Superior temporal gyrus (tissue), 1 donor: Measurements from ENCODE around the gene DYNLT4.
"Not testable (repeated sequence)": the region's sequence is repeated elsewhere in the genome, so short reads cannot be mapped to it uniquely, and the experiment has no call there.

ENCODE experiments used
- DNase-seq: peaks from one replicate; pipeline ENCODE4 v3.0.0-alpha.2; 2016; ENCODE audit errors: extremely low spot score

Gene DYNLT4

GRCh38 chr1:44808938-44809917, 2.1 kb upstream of the DYNLT4 start:
- DNase-seq = no peak

- DNase-seq = peak; percentile 74
Measured at GRCh38 chr1:44808063-44808937, 1.1 kb upstream of the DYNLT4 start, which contains the start of gene BTBD19. BTBD19 (plus strand) TSS chr1:44808523; CDS start chr1:44808821, 298 bp downstream.

- peak; percentile 45 for DNase-seq
Measured at GRCh38 chr1:44807364-44808062, 362 bp upstream of the DYNLT4 start.

GRCh38 chr1:44806025-44806703, 987 bp downstream of the DYNLT4 start:
- DNase-seq = no peak

- DNase-seq = no peak
Measured at GRCh38 chr1:44805311-44806024, 1.7 kb downstream of the DYNLT4 start.

- no peak for DNase-seq
Measured at GRCh38 chr1:44803312-44804095, 3.6 kb downstream of the DYNLT4 start.

GRCh38 chr1:44803062-44803311, 4.2 kb downstream of the DYNLT4 start:
- no peak for DNase-seq

GRCh38 chr1:44802306-44803061, 4.7 kb downstream of the DYNLT4 start:
- DNase-seq = no peak

- DNase-seq = no peak
Measured at GRCh38 chr1:44801491-44802305, 5.5 kb downstream of the DYNLT4 start.

GRCh38 chr1:44799770-44800584, 7.2 kb downstream of the DYNLT4 start, which contains the start of gene PLK3:
PLK3 (plus strand) TSS chr1:44800377; CDS start chr1:44800464, 87 bp downstream.
- peak; percentile 96 for DNase-seq

- DNase-seq = no peak
Measured at GRCh38 chr1:44798481-44799365, 8.4 kb downstream of the DYNLT4 start.

- not testable (repeated sequence) for DNase-seq
Measured at GRCh38 chr1:44797886-44798285, 9.3 kb downstream of the DYNLT4 start.

GRCh38 chr1:44792736-44793502, 14.2 kb downstream of the DYNLT4 start:
- no peak for DNase-seq

GRCh38 chr1:44790968-44791801, 16.0 kb downstream of the DYNLT4 start:
- DNase-seq = no peak
